Panc1 (cell line): ENCODE measurements around the gene ITPKB. TPM values are rescaled to one million over a fixed set of nuclear protein-coding genes. Genes with fewer than 3 reads are reported as not detected.

Experiments
- ATAC-seq: fragments of 200-7000 bp; cut with Tn5 transposase; 2 replicates; pipeline ENCODE4 v1.9.1; 2020; ENCODE audit warnings: mild to moderate bottlenecking, moderate library complexity
- BruUV-seq: library from RNA; stranded (reverse); fragments of 400-500 nt; replicated peaks from 2 replicates; lab custom pipeline; 2021; lab: Mats Ljungman, UMichigan
- CTCF ChIA-PET: fragments of 300-600 bp; sonication (Branson Sonifier 250); formaldehyde crosslinking; loops from one replicate; lab custom pipeline; 2022; ENCODE audit warnings: antibody characterized with exemption; lab: Charles Lee
- POLR2A ChIA-PET: fragments of 300-600 bp; sonication (Branson Sonifier 250); formaldehyde crosslinking; loops from one replicate; lab custom pipeline; 2022; ENCODE audit warnings: antibody characterized with exemption; lab: Charles Lee
- DNase-seq: peaks from one replicate; pipeline ENCODE4 v3.0.0-alpha.2; 2010; ENCODE audit warnings: low read depth, low spot score
- H3K27ac ChIP-seq: 2 replicates; pipeline ENCODE4 v1.5.1; 2011; ENCODE audit warnings: mild to moderate bottlenecking, low read length, inconsistent platforms
- H3K27me3 ChIP-seq: fragments of 200-500 bp; sonication (Bioruptor generic); 2 replicates; pipeline ENCODE4 v1.6.0; 2014; ENCODE audit warnings: low read length, inconsistent platforms; ENCODE audit not compliant: control insufficient read depth, insufficient read depth
- H3K36me3 ChIP-seq: fragments of 200-500 bp; sonication (Bioruptor generic); 2 replicates; pipeline ENCODE4 v1.5.1; 2014; ENCODE audit warnings: inconsistent platforms, mild to moderate bottlenecking, low read length, moderate library complexity; ENCODE audit not compliant: control insufficient read depth, insufficient read depth
- H3K4me1 ChIP-seq: 2 replicates; pipeline ENCODE4 v1.5.1; 2011; ENCODE audit warnings: inconsistent platforms, mild to moderate bottlenecking, low read length, moderate library complexity; ENCODE audit not compliant: control insufficient read depth, insufficient read depth
- H3K4me3 ChIP-seq, 2 experiments: 2 replicates each; pipeline ENCODE4 v1.5.1; 2011 to 2012; ENCODE audit warnings: low read depth in 2 of 2, low read length in 2 of 2, mild to moderate bottlenecking in 2 of 2, inconsistent platforms in 1 of 2, moderate library complexity in 1 of 2
- H3K9me3 ChIP-seq: fragments of 200-500 bp; sonication (Bioruptor generic); 2 replicates; pipeline ENCODE4 v1.5.1; 2014; ENCODE audit warnings: low read depth, mild to moderate bottlenecking, inconsistent platforms, low read length, moderate library complexity; ENCODE audit not compliant: control insufficient read depth, insufficient read depth
- POLR2AphosphoS5 ChIP-seq: IDR thresholded peaks from 2 replicates; pipeline ENCODE4 v1.6.1; 2012; ENCODE audit warnings: mild to moderate bottlenecking, low read depth, low read length, moderate library complexity
- SIN3A ChIP-seq: IDR thresholded peaks from 2 replicates; pipeline ENCODE4 v1.6.1; 2012; ENCODE audit warnings: low read depth, mild to moderate bottlenecking, low read length, moderate library complexity, borderline replicate concordance; ENCODE audit not compliant: insufficient read depth
- TCF7L2 ChIP-seq: IDR thresholded peaks from 2 replicates; pipeline ENCODE4 v1.6.1; 2011; ENCODE audit warnings: mild to moderate bottlenecking, low read depth, low read length, inconsistent platforms
- in situ Hi-C: cut with HindIII; loops from 2 replicates; pipeline ENCODE4 v1.10.0; 2016; ENCODE audit warnings: low sequenced_read_pairs, low pct_unique_long_range_greater_than_20kb
- intact Hi-C: fragments of 100-400 bp; cut with micrococcal nuclease; formaldehyde crosslinking; loops from one replicate; pipeline ENCODE4 v1.10.0; 2022; ENCODE audit not compliant: unreplicated experiment
- total RNA-seq: library from RNA; stranded (reverse); gene quantifications from one replicate; pipeline ENCODE4 v1.2.1, GENCODE V29; 2021; ENCODE audit not compliant: unreplicated experiment
- TF ChIP-seq, protein P1 (sequence below): fragments of 450-650 bp; IDR thresholded peaks from 2 replicates; pipeline ENCODE4 v1.5.1; 2017; ENCODE audit warnings: mild to moderate bottlenecking
- TF ChIP-seq, protein P2 (sequence below), 2 experiments: IDR thresholded peaks; 2 replicates each; pipeline ENCODE4 v1.6.1; 2011 to 2012; ENCODE audit warnings: low read depth in 2 of 2, control low read depth in 1 of 2, low read length in 1 of 2, mild to moderate bottlenecking in 1 of 2, moderate library complexity in 1 of 2; ENCODE audit not compliant: insufficient read depth in 1 of 2

The ITPKB gene
- total RNA-seq, 1 experiment from 2014 or later: 10.9 TPM

DNA sequence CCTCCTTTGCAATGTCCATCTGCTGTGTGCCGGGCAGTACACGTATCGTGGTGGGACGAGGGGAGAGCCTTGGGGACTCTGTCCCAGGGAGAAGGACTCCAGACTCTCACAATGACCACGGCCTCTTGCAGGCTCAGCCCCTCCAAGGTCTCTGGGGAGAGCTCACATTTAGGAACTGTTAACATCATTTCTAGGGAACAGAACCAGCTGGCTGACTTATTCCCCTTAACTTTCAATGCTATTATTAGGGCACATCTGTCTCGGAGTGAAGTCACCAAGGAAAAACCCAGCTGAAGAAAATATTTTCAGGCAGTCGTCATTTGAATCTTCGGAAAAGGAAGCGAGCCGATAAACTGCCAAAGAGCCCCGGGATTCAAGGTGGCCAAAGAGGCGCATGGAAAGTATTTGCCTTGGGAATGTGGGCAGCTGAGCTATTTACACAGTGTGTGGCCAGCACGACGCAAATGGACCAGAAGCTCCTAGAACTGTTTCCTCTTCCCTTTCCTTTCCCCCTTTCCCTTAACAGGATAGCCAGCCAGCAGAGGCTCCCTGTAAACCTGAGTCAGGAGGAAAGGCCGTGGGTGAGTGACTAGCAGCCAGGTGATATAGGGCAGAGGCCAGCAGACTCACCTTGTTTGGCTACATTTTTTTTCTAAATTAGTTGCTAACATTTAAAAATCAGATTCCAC, 74.5 kb downstream of the ITPKB start:
- intact Hi-C loops: no loop called here
- CTCF ChIA-PET: no interaction called here
- BruUV-seq: no TSS peak
- Histone ChIP-seq H3K4me1 (no peaks in the 10 kb centered on the region; the same call in 1 of the 2 replicates), H3K27me3 (no peaks in the 10 kb centered on the region), H3K4me3 (no peak overlapping the region), H3K27ac (no peak overlapping the region), H3K9me3 (no peaks in the 10 kb centered on the region), H3K36me3 (no peaks in the 10 kb centered on the region)
- POLR2A ChIA-PET: no interaction called here
- ATAC-seq (no peak), DNase-seq (no peak)
- TF ChIP-seq, protein P1, sequence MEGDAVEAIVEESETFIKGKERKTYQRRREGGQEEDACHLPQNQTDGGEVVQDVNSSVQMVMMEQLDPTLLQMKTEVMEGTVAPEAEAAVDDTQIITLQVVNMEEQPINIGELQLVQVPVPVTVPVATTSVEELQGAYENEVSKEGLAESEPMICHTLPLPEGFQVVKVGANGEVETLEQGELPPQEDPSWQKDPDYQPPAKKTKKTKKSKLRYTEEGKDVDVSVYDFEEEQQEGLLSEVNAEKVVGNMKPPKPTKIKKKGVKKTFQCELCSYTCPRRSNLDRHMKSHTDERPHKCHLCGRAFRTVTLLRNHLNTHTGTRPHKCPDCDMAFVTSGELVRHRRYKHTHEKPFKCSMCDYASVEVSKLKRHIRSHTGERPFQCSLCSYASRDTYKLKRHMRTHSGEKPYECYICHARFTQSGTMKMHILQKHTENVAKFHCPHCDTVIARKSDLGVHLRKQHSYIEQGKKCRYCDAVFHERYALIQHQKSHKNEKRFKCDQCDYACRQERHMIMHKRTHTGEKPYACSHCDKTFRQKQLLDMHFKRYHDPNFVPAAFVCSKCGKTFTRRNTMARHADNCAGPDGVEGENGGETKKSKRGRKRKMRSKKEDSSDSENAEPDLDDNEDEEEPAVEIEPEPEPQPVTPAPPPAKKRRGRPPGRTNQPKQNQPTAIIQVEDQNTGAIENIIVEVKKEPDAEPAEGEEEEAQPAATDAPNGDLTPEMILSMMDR: no peak
- in situ Hi-C loops: no loop called here

DNA sequence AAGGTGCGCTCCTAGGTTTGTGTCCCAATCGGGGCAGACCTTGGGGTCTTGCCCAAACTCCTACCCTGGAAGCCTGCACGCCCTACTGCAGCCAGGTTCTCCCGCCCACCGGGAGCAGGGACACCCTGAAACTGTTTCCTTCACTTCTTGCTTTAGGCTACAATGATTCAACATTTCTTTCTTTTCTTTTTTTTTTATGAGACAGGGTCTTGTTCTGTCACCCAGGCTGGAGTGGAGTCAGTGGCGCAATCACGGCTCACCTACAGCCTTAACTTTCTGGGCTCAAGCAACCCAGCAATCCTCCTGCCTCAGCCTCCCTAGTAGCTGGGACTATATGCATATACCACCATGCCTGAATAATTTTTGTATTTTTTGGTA, 75.8 kb downstream of the ITPKB start:
- in situ Hi-C loops: no loop called here
- intact Hi-C loops: no loop called here
- no TSS peak for BruUV-seq
- no peak overlapping the region for H3K4me3 ChIP-seq
- no peaks in the 10 kb centered on the region for H3K9me3 ChIP-seq
- no peaks in the 10 kb centered on the region; the same call in 1 of the 2 replicates for H3K4me1 ChIP-seq
- DNase-seq (no peak), ATAC-seq (no peak)
- no peak overlapping the region for H3K27ac ChIP-seq
- TF ChIP-seq TCF7L2 (no peak), SIN3A (no peak), POLR2AphosphoS5 (no peak)
- TF ChIP-seq, protein P1: no peak
- TF ChIP-seq, protein P2, sequence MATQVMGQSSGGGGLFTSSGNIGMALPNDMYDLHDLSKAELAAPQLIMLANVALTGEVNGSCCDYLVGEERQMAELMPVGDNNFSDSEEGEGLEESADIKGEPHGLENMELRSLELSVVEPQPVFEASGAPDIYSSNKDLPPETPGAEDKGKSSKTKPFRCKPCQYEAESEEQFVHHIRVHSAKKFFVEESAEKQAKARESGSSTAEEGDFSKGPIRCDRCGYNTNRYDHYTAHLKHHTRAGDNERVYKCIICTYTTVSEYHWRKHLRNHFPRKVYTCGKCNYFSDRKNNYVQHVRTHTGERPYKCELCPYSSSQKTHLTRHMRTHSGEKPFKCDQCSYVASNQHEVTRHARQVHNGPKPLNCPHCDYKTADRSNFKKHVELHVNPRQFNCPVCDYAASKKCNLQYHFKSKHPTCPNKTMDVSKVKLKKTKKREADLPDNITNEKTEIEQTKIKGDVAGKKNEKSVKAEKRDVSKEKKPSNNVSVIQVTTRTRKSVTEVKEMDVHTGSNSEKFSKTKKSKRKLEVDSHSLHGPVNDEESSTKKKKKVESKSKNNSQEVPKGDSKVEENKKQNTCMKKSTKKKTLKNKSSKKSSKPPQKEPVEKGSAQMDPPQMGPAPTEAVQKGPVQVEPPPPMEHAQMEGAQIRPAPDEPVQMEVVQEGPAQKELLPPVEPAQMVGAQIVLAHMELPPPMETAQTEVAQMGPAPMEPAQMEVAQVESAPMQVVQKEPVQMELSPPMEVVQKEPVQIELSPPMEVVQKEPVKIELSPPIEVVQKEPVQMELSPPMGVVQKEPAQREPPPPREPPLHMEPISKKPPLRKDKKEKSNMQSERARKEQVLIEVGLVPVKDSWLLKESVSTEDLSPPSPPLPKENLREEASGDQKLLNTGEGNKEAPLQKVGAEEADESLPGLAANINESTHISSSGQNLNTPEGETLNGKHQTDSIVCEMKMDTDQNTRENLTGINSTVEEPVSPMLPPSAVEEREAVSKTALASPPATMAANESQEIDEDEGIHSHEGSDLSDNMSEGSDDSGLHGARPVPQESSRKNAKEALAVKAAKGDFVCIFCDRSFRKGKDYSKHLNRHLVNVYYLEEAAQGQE (IDR thresholded peaks at IDR 0.05; ENCODE audit: insufficient read depth in 1 of 2, low read depth in 2 of 2, low read length in 1 of 2): no peak
- POLR2A ChIA-PET: no interaction called here
- H3K36me3 ChIP-seq: no peaks in the 10 kb centered on the region
- CTCF ChIA-PET: no interaction called here
- no peaks in the 10 kb centered on the region for H3K27me3 ChIP-seq
